ENCODE data around the gene ADH1C.
A peak's percentile ranks its signal among the peaks of the same experiment; 100 is the strongest.
"Not testable (repeated sequence)": the region's sequence is repeated elsewhere in the genome, so short reads cannot be mapped to it uniquely, and the experiment has no call there.

The ADH1C gene

DNA sequence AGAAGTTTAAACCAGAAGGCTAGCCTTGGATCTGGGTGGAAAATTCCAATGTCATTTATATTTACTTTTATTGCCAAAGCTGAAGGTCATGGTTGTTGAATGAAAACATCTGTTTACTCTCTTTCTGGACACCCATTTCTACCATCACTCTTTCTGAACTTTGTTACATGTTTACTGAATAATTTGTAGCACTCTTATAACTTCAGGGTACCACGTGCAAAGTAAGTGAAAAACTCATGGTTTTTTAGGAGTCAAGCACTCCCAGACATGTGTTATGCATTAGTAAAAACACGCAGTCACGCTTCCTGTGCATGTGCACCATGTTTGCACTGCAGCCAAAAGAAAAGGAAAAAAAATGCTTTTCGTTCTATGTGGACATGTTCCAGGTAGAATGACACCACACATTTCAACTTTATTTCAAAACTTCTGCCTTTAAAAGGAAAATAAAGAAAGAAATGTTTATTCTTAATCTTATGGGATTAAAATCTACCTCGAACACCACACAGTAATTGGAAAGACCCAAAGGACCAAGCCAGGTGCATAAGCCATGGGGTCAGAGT lies 31.4 kb upstream of the ADH1C start:
- peak; percentile 98 for DNase-seq (ENCODE audit: extremely low read depth, low read depth)
- TF ChIP-seq, protein P1, sequence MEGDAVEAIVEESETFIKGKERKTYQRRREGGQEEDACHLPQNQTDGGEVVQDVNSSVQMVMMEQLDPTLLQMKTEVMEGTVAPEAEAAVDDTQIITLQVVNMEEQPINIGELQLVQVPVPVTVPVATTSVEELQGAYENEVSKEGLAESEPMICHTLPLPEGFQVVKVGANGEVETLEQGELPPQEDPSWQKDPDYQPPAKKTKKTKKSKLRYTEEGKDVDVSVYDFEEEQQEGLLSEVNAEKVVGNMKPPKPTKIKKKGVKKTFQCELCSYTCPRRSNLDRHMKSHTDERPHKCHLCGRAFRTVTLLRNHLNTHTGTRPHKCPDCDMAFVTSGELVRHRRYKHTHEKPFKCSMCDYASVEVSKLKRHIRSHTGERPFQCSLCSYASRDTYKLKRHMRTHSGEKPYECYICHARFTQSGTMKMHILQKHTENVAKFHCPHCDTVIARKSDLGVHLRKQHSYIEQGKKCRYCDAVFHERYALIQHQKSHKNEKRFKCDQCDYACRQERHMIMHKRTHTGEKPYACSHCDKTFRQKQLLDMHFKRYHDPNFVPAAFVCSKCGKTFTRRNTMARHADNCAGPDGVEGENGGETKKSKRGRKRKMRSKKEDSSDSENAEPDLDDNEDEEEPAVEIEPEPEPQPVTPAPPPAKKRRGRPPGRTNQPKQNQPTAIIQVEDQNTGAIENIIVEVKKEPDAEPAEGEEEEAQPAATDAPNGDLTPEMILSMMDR (IDR thresholded peaks at IDR 0.05; ENCODE audit: low read depth, low read length): no peak

DNA sequence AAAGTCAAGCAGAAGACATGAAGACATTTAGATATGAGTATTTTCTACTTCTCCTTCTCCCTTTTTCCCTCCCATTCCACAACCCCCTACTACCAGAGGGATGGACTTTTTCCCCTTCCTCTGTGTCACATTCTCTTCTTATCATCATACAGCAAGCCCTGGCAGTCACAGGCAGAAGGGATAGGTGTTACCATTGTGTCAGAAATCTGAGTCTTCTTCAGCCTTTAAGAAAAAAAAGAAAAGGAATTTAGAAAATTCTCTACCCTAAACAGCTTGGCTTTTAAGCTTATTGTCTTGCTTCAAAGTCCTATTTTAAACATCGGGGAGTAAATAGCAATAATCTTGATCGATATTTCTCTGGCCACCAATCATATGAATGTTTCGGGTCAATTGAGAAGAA lies 30.9 kb upstream of the ADH1C start:
- DNase-seq (ENCODE audit: extremely low read depth, low read depth): no peak

DNA sequence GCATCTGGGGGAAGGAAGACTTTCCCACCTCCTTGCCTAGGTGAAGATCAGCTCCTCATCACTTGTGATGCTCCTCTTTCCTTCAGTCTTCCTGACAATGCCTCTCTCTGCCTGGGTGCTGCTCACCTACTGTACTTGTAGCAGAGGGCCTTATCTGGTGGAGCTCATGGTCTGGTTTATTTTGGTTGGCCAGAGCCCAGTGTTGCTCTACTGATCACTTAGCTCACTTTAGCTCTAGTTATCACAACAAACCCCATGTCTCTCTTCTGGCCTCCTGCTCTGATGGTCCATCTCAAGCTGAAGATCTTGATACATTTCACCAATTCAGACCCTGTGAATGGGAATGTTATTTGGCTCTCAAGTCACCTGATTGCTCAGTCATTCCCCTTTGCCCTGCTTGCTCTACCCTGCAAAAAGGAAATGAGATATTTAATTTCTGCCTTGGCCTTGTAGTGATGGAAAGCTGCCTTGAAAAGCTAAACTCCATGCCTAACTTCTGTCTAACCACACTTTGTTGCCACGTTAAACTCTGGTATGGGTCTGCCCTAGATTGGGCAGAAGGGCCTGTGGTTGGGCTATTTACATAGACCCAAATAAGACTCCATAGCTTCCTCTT lies 30.3 kb upstream of the ADH1C start:
- no peak for DNase-seq (ENCODE audit: extremely low read depth, low read depth)
- TF ChIP-seq, protein P1 (IDR thresholded peaks at IDR 0.05; ENCODE audit: low read depth, low read length): no peak

More for the DNA sequence above, 30.9 kb upstream of the ADH1C start:
- TF ChIP-seq, protein P1 (IDR thresholded peaks at IDR 0.05; ENCODE audit: low read depth, low read length): no peak

DNA sequence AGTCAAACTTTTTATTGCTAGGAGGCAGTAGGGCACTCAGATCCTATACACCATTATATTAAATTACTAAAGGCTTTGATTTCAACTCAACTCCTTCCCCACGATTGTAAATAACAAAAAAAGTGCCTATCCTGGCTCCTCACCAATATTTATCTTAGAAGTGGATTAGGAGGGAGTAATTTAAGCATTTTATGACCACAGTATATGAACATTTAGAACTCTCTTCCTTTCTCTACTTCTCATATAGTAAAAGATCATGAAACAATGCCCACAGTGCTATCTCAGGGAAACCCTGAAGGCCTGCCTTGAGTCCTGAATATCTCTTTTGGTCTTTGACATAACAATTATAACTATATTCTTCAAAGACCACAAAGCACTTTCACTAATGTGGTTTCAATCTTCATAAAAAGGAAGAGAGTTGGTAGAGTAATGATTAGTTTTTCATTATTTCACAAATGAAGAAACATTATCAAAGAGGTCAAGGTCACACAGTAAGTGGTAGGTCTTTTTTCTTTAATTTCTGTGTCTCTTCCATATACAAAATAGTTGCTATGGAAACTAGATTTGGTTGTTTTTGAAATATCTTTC lies 29.1 kb upstream of the ADH1C start:
- DNase-seq (ENCODE audit: extremely low read depth, low read depth): no peak
- TF ChIP-seq, protein P1 (IDR thresholded peaks at IDR 0.05; ENCODE audit: low read depth, low read length): no peak

DNA sequence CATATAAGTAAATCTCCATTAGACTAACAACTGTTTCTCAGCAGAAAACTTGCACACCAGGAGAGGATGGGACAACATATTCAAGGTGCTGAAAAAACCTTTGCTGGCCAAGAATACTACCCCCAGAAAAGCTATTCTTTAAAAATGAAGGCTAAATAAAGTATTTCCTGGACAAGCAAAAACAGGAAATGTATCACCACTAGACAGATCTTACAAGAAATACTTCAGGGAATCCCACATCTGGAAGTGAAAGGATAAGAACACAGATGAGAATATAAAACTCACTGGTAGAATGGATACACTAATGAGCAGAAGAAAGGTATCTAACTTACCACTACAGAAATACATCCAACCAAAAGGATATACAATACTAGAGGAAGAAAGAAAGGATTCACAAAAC lies 27.0 kb upstream of the ADH1C start:
- no peak for DNase-seq (ENCODE audit: extremely low read depth, low read depth)
- TF ChIP-seq, protein P1 (IDR thresholded peaks at IDR 0.05; ENCODE audit: low read depth, low read length): no peak

DNA sequence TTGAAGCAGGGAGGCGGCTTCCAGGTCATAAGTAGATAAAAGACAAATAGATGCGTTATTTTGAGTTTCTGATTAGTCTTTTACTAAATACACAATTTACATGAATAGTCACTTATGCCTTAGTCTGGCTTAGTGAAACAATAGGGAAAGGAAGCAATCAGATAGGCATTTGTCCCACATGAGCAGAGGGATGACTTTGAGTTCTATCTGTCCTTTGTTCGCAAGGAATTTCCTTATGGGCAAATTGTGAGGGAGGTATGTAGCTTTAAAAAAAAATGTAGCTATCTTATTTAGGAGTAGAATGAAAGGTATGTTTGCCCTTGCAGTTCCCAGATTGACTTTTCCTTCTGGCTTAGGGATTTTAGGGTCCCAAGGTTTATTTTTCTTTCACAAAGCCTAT lies 26.3 kb upstream of the ADH1C start:
- DNase-seq (ENCODE audit: extremely low read depth, low read depth): no peak
- TF ChIP-seq, protein P1 (IDR thresholded peaks at IDR 0.05; ENCODE audit: low read depth, low read length): no peak

DNA sequence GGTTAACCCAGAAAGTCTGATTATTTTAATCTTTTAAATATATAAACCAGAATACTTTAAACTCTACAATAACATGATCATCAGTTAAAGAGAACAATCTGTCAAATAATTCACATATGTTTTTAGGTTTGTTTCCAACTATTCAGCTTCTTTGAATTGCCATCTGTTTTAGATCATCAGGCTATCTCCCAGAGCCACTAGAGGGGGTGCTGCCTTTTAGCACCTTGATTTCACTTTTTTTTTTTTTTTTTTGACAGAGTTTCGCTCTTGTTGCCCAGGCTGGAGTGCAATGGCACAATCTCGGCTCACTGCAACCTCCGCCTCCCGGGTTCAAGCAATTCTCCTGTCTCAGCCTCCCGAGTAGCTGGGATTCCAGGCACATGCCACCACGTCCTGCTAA lies 24.8 kb upstream of the ADH1C start:
- peak; percentile 61 for DNase-seq (ENCODE audit: extremely low read depth, low read depth)
- TF ChIP-seq, protein P1 (IDR thresholded peaks at IDR 0.05; ENCODE audit: low read depth, low read length): peak; percentile 55

DNA sequence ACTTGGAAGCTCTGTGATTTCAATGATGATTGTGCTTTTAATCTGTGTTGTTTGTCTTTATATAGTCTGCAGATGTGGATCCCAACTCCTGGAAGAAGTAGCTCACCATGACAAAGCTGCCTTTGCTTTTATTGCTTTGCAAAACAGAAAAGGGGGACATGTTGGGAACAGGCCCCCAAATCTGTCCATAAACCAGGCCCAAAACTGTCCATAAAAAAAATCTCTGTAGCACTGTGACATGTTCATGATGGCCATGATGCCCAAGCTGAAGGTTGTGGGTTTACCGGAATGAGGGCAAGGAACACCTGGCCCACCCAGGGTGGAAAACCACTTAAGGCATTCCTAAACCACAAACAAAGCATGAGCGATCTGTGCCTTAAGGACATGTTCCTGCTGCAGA lies 19.9 kb upstream of the ADH1C start:
- not testable (repeated sequence) for DNase-seq (ENCODE audit: extremely low read depth, low read depth)

DNA sequence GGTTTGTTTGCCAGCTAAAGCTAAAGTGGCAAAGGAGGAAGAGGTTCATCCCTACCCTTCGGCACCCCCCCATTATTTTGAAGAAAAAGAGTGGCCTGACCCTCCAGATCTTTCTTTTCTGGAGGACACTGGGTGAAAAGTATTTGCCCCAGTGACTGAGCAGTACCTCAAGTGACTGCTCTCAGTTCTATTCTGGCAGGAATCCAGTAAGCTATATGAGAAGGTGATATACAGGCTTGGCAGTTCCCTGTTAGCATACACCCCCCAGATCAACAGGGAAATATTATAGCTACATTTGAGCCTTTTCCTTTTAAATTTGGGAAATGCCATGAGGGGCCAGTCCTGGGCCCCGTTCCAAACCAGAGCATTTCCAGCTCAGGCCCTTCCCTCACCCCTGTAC lies 15.3 kb upstream of the ADH1C start:
- not testable (repeated sequence) for DNase-seq (ENCODE audit: extremely low read depth, low read depth)

Measured in AG09319 (cell line).